Erythroblast (primary cell): Measurements from ENCODE around the gene AHNAK2.

ENCODE experiments used
- DNase-seq, 2 experiments: peaks; one replicate each; lab custom pipeline; 2025; lab: John Stamatoyannopoulos, UW
- GATA1 ChIP-seq: IDR thresholded peaks from 2 replicates; pipeline ENCODE4 v1.6.1; 2011; ENCODE audit warnings: low read depth, mild to moderate bottlenecking, control low read depth, low read length, moderate library complexity
- POLR2A ChIP-seq: IDR thresholded peaks from 2 replicates; pipeline ENCODE4 v1.6.1; 2011; ENCODE audit warnings: mild to moderate bottlenecking, low read length

The AHNAK2 gene

DNA sequence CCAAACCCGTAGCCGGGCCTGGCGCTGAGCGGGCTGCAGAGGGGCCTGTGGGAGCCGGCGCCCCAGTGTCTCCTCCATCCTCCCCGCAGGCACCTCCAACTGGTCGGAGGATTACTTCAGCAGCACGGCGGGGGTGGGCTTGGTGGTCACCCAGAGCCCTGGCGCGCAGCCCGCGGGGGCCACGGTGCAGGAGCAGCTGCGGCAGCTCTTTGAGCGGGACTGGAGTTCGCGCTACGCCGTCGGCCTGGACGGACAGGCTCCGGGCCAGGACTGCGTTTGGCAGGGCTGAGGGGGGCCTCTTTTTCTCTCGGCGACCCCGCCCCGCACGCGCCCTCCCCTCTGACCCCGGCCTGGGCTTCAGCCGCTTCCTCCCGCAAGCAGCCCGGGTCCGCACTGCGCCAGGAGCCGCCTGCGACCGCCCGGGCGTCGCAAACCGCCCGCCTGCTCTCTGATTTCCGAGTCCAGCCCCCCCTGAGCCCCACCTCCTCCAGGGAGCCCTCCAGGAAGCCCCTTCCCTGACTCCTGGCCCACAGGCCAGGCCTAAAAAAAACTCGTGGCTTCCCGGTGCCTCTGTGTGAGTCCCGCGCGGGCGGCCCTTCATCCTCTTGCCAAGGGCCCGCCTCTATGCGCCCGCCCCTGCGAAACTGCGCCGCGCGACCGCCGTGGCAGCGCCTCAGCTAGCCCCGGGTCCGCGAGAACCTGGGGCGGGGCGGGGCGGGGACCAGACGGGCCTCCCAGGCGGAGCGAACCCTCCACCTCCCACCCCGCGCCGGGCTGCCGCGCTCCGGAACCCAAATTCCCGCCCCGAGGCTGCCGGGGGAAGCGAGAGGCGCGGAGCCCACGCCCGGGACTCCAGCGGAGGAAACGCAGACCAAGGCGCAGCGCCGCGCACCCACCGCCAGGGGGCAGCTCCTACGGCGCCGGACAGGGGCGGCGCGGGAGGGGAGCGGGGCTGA lies 45.2 kb downstream of the AHNAK2 start:
- TF ChIP-seq POLR2A = no peak
- no peak for TF ChIP-seq GATA1
- peak; percentile 66 to 79 for DNase-seq

DNA sequence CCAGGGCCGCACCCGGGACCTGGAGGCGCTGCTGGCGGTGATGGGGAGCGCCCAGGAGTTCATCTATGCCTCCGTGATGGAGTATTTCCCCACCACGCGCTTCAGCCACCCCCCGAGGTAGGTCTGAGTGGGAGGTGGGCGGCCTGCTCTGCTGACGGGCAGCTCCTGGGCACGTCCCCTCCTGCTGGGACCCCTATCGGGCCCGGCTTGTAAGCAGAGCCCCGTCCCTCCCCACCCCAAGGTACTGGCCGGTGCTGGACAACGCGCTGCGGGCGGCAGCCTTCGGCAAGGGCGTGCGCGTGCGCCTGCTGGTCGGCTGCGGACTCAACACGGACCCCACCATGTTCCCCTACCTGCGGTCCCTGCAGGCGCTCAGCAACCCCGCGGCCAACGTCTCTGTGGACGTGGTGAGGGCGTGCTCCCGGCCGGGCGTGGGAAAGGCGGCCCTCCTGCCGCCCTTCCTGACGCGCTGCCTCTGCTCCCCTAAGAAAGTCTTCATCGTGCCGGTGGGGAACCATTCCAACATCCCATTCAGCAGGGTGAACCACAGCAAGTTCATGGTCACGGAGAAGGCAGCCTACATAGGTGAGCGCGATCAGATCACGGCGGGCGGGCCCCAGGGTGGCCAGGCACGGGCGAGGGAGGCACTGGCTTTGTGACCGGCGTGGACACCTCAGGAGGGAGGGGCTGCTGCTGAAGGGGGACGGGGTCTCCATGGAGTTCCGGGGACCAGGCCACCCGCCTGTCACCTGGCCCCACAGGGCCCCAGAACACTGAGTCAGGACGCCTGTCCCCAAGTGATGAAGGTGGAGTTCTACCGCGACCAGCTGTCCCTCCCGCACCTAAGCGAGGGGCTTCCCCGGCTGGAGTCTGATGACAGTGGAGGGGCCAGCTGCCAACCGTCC lies 46.2 kb downstream of the AHNAK2 start:
- DNase-seq = no peak
- TF ChIP-seq POLR2A = no peak
- no peak for TF ChIP-seq GATA1

DNA sequence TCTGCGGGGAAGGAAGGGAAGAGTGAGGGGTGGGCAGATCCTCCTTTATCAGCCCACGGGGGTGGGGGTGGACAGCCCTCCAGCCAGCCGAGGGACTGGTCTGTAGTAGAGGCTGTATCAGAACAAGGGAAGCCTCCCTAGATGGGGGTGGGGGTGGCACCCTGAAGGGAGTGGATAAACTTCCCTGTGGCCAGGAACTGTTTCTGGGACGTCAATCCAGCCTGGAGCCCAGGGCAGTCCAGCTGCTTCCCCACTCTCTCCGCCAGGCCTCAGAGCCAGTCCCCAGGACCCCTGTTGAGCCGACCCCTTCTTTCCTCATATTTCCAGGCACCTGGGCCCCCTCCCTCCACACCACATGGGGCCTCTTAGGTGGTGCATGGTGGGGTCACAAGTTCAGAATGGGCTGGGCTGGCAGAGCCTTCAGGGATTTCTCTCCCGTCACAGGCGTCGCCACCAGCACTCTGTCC lies 46.8 kb downstream of the AHNAK2 start:
- TF ChIP-seq GATA1 = no peak
- TF ChIP-seq POLR2A = no peak
- DNase-seq = no peak

DNA sequence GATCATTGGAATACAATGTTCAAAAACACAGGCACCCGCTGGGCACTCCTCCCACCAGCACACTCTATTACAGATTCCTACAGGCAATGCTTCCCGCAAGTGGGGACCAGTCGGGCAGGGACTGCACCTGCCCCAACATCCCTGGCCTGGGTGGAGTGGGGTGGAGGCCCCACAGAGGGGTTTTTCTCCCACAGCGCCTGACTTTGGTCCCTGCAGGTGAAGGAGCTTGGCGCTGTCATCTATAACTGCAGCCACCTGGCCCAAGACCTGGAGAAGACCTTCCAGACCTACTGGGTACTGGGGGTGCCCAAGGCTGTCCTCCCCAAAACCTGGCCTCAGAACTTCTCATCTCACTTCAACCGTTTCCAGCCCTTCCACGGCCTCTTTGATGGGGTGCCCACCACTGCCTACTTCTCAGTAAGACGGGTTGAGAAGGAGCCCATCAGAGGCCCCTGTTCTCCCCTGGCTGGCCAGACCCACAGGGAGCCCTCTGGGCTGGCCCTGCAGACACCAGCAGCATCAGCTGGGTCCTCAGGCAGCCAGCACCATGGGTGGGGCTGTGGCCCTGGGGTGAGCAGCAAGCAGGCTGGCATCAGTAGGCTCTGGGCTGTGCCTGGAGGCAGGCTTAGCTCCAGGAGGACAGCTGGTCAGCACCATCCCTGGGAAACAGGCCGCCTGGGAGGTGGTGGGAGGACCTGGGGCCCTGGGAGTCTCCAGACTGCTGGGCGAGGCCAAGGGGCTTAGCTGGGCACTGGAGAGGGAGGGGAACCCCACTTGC lies 47.5 kb downstream of the AHNAK2 start:
- no peak for DNase-seq
- TF ChIP-seq POLR2A (no peak), GATA1 (no peak)

DNA sequence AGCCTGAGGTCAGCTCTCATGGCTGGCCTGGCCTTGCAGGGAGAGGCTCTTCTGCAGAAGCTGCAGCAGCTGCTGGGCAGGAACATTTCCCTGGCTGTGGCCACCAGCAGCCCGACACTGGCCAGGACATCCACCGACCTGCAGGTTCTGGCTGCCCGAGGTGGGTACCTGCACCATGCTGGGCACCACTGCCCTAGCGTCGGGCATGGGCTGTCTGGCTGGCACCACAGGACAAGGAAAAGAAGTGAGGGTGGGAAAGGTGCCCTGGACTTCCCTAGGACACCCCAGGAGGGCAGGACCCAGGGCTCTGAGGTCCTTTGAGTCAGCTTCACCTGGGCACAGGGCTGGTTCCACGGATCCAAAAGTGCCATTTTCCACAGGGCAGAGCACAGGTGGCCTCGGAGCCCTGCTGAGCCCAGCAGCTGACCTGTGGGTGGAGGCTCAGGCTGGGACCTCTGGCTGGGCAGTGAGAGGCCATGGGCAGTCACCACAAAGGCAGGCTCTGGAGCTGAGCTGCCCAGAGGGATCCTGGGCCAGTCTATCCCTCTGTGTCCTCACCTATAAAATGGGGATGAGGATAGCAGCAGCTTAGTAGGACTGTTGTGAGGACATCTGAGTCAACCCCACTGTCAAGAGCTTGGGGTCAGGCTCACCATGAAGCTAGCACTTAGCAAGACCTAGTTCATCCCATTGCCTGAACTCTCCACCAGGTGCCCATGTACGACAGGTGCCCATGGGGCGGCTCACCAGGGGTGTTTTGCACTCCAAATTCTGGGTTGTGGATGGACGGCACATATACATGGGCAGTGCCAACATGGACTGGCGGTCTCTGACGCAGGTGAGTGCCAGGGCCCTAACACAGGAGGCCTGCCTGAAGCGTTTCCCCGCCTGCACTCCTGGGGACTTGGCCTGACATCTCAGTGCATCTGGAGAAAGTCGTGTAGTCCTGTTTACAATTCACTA lies 48.6 kb downstream of the AHNAK2 start:
- DNase-seq = no peak
- TF ChIP-seq GATA1 (no peak), POLR2A (no peak)

DNA sequence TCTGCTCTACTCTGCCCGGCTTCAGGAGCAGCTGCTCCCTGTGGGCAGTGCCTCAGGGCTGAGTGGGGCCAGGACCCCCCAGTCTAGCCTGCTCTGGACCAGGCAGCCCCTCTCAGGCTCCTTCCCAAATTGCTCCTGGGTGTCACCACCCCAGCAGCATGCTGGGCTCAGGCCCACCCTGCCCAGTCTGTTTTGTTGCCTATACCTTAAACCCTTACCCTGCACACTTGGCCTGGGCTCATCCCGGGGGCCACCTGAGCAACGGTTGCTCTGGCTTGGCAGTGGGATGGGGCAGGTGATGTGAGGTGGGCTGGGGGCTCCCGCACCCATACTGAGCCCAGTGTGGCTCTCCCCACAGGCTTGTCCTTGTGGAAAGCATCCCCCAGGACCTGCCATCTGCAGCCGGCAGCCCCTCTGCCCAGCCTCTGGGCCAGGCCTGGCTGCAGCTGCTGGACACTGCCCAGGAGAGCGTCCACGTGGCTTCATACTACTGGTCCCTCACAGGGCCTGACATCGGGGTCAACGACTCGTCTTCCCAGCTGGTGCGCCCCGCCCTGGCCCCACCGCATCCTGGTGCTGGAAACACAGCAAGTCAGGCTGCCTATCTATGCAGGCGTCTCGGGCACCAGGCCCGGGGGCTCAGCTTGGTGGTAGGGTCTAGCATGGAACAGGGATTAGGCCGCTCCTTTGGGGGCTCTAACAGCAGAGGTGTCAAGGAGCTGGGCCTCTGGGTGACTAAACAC lies 49.6 kb downstream of the AHNAK2 start:
- no peak for TF ChIP-seq POLR2A
- no peak for TF ChIP-seq GATA1
- DNase-seq = no peak

DNA sequence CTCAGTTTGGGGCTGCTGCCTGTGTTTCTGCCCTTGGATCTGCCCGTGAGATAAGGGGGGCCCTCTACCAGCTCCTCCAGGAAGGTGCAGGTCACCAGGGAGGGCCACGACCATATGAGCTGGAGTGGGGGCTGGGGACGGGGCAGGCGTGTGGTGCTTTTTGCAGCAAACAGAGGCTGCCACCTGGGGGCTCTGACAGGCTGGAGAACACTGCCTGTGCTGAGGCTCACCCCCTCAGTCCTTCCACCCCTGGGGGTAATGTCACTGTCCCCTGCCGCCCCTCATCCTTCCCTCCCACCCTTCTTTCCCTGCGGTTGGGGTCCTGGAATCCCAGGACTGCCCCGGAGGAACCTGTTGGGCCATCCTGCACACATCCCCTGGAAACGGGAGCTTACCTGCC lies 50.3 kb downstream of the AHNAK2 start:
- no peak for DNase-seq
- no peak for TF ChIP-seq POLR2A
- no peak for TF ChIP-seq GATA1

DNA sequence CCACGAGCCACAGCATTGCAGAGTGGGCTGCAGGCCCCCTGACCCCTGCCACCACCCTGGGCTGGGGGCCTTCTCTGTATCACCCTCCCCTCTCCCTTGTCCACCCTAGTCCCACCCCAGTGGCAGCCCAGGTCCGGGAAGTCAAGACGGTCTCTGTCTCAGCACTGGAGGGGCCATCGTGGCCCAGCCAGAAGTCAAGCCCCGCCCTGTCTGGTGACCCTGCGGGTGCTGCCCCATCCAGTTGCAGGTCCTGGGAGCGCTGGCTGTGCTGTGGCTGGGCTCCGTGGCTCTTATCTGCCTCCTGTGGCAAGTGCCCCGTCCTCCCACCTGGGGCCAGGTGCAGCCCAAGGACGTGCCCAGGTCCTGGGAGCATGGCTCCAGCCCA lies 50.8 kb downstream of the AHNAK2 start:
- no peak for TF ChIP-seq GATA1
- no peak for TF ChIP-seq POLR2A
- DNase-seq = no peak

DNA sequence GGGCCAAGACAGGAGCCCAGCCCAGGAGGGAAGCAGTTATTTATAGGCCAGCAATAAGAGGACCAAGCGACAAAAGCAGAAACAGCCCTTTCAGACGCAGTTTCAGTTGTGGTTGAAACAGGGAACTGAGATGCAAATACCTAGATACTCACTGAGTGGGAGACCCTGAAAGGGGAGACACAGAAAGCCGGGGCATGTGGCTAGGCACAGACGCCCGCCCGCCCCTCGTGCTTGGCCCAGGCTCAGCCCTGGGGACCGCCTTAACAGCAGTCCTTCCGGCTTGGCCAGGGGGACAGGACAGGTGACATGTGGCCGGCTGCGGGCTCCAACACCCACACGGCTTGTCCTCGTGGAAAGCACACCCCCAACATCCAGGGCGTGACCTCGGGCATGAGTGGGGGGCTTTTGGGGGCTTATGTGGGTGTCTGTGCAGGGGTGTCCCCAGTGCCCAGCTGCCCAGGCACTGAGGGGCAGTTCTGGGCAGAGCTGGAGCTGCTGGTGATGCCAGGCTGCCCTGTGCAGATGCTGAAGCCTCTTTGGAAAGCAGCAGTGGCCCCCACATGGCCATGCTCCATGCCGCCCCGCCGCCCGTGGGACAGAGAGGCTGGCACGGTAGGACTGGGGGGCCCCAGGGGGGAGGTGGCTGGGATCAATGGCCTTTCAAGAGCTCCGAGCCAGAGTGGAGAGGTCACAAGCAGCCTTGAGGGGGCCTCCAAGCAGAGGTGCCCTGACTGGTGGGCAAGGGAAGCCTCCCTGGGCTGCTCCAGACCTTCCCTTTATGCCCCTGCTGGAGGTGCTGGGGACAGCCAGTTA lies 51.3 kb downstream of the AHNAK2 start:
- TF ChIP-seq POLR2A (no peak), GATA1 (no peak)
- DNase-seq = no peak

DNA sequence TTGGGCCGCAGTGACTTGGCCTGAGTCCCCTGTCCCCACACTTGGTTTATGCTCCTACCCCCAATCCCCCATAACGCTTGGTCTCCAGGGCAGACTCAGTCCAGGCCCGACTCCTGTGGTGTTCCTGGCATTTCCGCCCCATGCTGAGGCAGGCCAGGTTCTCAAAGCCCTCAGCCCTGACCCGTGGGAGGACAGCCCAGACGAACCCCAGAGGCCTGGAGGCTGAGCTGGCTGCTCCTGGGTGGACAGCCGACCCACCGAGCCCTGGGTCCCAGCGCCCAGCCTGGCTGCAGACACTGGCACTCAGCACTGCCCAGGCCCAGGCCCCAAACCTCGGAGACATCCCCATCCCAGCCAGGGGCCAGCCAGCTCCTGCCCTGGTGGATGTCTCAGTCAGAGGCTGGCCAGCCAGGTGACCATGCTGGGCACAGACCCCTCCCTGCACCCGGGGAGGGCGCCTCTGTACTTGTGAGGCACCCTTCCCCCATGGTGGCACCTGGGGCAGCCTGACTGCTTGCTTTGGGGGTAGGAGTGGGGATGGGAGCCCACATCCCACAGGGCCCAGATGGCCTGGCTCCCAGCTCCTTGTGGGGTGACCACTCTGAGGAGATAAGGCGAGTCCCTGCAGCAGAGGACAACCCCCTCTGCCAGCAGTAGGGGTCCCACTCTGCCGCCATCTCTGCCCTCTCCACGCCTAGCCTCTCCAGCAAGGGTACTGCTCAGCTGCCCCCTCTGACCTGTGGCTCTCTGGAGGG lies 52.1 kb downstream of the AHNAK2 start:
- no peak for DNase-seq
- TF ChIP-seq POLR2A (no peak), GATA1 (no peak)
